GM20000 (cell line): ENCODE results near the gene ACVR1B.

Experiments
- DNase-seq: peaks from one replicate; pipeline ENCODE4 v3.0.0; 2012; ENCODE audit warnings: low spot score
- TF ChIP-seq, protein P1 (sequence below): IDR thresholded peaks from 2 replicates; pipeline ENCODE4 v1.5.1; 2012; ENCODE audit warnings: mild to moderate bottlenecking, control low read depth; ENCODE audit errors: extremely low read depth, missing control alignments

The ACVR1B gene

DNA sequence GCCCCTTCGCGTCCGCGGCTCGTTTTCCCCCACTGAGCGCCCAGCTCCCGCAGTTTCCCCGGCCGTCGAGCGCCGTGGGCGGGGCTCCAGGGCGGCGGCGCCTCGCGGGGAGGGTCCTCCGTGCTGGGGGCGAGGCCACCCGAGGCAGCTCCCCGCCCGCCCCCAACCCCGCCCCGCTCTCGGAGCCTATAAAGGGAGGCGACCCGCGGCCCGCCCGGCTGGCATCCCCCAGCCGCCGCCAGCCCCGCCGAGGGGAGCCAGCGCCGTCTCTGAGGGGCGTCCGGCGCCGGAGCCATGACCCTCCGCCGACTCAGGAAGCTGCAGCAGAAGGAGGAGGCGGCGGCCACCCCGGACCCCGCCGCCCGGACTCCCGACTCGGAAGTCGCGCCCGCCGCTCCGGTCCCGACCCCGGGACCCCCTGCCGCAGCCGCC, 55.2 kb downstream of the ACVR1B start, which contains the start of gene TAMALIN:
TAMALIN (plus strand) TSS at position 221 of the 432 bp plus-strand sequence; CDS start at position 295, 74 bp downstream.
- peak; percentile 81 for DNase-seq

DNA sequence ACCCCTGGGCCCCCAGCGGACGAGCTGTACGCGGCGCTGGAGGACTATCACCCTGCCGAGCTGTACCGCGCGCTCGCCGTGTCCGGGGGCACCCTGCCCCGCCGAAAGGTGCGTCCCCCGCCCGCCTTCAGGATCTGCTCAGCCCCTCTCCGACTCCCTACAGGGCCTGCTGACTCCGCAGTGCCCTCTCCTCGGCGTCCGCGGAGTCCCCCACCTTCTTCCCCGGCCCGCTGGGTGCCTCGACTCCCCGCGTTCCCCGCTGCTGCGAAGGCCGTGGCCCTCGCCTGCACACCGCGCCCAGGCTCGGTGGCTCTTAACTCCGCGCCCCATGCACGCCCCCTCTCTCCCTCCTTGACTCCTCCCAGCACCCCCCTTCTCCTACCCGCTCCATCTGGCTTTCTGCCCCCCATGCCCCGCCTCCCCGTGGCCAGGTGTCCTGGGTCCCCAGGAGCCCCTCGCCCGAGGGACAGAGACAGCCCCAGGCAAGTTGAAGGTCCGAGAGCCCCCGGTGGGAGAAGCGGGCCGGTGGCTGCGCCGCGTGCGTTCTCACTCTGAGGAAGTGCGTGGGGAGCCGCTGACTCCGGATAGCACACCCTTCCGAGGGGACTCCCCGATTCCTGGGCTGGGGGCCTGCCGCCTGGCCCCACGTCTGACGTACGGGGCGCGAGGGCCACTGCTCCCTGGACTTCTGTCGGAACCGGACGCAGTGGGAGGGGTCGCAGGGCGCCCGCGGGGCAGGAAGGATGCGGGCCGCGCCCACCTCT, 55.8 kb downstream of the ACVR1B start:
- TF ChIP-seq, protein P1, sequence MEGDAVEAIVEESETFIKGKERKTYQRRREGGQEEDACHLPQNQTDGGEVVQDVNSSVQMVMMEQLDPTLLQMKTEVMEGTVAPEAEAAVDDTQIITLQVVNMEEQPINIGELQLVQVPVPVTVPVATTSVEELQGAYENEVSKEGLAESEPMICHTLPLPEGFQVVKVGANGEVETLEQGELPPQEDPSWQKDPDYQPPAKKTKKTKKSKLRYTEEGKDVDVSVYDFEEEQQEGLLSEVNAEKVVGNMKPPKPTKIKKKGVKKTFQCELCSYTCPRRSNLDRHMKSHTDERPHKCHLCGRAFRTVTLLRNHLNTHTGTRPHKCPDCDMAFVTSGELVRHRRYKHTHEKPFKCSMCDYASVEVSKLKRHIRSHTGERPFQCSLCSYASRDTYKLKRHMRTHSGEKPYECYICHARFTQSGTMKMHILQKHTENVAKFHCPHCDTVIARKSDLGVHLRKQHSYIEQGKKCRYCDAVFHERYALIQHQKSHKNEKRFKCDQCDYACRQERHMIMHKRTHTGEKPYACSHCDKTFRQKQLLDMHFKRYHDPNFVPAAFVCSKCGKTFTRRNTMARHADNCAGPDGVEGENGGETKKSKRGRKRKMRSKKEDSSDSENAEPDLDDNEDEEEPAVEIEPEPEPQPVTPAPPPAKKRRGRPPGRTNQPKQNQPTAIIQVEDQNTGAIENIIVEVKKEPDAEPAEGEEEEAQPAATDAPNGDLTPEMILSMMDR = no peak
- peak; percentile 76 for DNase-seq

More for the DNA sequence above, 55.2 kb downstream of the ACVR1B start, which contains the start of gene TAMALIN:
- TF ChIP-seq, protein P1 = no peak

DNA sequence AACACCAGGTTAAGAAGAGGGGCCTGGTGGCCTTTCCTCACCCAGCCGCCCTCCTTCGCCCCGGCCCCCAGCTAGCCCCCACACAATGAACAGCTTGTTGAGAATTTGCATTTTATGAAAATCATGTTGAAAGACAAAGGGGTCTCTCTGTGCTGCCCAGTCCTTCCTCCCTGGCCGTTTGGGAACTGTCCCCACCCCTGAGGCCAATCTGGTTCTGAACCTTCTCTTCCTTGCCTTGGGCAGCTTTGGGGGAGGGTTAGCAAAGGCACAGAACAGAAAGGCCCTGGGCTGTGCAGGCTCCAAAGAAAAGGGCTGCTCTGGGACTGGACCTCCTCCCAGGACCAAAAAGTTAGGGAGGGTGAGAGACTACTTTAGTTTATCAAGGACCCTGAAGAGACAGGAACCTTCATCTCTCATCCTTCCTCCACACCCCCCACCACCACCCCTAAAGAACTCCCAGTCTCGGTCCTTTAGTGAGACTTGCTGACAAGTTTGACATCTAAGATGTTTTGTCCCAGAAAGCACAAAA, 56.5 kb downstream of the ACVR1B start:
- TF ChIP-seq, protein P1 = no peak
- no peak for DNase-seq

DNA sequence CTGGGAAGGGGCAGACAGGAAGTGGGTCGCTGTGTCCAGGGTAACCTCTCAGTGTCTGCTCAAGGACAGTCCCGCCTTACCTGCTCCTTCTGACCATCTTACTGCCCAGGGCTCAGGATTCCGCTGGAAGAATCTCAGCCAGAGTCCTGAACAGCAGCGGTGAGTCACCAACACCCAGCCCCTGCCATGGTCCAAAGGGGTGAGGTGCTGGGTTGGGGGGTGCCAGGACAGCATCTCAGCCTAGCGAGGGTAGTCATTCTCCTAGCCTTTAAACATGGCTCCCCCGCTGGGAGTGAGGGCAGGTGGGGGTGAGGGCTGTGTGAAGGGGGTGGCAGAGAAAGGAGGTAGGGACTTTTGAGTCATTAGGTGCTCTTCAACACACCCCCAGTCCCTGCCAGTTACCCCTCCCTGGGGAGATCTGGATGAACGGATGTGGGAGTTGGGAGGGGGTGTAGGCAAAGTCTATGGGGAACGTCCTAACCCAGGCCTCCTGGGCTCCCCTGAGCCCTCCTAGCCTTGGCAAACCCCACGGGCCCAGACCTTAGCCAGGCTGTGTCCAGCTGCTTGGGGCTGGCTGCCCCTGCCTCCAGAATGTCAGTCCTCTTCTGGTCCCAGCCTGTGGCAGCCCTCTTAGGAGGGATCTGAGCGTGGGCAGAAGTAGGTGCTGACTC, 57.7 kb downstream of the ACVR1B start:
- no peak for DNase-seq
- TF ChIP-seq, protein P1 = no peak

DNA sequence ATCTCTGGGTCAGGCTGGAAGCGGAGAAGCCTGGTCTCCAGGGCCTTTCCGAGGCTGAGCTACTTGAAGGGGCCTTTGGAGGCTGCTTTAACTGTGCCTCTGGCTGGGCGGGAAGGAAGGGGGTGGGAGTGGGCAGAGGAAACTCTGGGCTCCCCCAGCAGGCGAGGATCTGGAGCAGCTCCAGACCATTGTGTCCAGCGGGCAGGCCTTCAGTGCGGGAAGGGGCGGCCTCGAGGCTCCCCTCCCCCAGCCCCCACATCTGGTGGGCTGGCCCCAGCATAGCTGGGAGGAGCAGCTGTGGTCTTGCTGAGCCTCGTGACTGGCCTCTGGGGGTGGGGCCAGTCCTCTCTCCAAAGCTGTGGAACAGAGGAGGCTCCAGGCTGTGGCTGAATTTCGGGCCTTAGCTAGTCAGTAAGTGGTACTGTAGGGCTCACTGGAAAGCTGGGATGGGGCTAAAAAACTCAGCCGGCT, 58.7 kb downstream of the ACVR1B start:
- no peak for DNase-seq
- TF ChIP-seq, protein P1 = no peak

DNA sequence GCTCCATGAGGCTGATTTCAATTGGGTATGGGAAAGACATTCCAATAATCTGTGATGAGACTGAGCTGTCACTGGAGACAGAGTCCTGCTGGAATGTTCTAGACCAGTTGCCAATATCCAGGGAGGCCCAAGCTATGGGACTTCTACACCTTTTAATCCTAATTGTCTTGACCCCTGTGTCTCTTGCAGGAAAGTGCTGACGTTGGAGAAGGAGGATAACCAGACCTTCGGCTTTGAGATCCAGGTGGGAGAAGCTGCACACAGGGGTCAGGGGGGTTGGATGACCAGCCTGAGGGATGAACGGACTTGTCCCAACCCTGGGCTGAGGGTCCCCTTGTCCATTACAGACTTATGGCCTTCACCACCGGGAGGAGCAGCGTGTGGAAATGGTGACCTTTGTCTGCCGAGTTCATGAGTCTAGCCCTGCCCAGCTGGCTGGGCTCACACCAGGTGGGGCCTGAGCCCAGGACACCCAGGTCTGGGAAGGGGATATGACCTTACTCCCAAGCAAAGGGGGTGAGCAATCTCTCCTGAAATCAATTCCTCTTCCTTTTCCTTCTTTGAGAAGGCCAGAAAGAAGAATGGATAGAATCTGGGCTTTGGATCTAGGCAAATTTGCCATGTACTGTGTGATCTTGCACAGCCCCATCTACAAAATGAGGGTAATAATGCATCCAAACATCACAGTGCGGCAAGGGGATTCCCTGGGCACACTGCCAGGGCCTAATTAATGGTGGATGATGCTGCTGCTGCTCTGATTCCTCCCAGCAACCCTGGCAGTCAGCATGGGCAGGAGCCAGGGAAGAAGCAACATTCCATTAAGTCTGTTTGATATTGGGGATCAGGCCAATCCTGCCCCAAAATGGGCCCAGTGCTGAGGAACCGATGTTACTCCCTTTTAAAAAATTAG, 59.4 kb downstream of the ACVR1B start:
- DNase-seq = no peak
- TF ChIP-seq, protein P1 = no peak
